T-helper 1 cell (primary cell): ENCODE results near the gene SLC29A2.
A peak's percentile ranks its signal among the peaks of the same experiment; 100 is the strongest.
"Not testable (repeated sequence)": the region's sequence is repeated elsewhere in the genome, so short reads cannot be mapped to it uniquely, and the experiment has no call there.

Experiments
- DNase-seq, 5 donors: peaks; one replicate each; pipeline ENCODE4 v3.0.0-alpha.2; 2012 to 2020

Gene SLC29A2

DNA sequence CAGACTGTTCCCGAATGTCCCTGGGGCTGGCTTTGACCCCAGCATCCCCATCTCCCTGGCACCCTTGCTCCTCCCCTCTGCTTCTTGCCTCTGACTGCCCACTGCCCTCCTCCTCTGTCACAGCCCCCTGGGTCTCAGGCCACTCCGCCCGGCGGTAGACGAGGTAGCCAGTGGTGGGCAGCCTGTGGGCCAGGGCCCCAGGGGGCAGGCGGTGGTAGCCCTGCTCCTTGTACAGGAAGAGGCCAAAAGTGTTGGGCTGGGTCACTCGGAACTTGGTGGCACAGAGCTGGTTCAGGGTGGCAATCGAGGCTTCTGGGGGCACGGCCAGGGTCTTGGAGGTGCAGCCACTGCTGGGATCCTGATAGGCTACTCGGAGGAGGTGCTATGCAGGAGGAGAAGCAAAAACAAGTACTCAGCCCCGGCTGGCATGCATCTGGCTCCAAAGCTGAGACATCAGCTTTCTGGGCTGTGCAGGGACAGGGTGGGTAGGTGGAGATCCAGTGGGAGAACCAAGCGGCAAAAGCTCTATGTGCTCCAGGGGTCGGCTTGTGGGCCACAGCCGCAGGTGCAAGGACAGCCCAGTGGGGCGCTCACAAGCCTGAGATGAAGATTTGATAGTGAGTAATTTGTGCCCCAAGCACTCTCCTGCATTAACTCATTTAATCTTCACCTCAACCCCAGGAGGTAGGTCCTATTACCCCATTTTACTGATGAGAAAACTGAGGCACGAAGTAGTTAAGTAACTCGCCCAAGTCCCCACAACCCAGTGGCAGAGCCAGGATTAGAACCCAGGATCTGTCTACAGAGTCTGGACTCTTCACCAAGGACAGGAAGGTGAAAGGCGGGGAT lies 39.0 kb downstream of the SLC29A2 start:
- no peak for DNase-seq

- no peak for DNase-seq
Observed at GRCh38 chr11:66331542-66332370, 39.8 kb downstream of the SLC29A2 start.

DNA sequence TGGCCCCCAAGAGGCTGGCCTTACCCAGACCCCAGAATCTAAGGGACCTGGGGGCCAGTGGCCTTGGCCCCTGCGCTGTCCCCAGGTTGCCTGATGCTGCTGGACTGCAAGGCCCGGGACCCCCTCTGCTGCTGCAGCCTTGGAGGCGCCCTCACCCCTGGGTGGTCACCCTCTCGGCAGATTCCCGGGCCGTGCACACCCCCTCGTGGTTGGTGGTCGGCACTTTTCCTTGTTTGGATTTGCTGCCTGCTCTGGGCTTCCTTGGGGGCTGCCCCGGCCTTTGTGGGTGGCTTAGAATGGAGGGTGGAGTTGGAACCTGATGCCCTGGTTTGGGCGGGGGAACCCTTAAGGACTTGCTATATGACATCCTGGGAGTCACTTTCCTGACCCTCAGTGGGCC lies 40.6 kb downstream of the SLC29A2 start:
- DNase-seq = no peak

GRCh38 chr11:66329165-66329673 lies 42.3 kb downstream of the SLC29A2 start:
- DNase-seq = no peak

DNA sequence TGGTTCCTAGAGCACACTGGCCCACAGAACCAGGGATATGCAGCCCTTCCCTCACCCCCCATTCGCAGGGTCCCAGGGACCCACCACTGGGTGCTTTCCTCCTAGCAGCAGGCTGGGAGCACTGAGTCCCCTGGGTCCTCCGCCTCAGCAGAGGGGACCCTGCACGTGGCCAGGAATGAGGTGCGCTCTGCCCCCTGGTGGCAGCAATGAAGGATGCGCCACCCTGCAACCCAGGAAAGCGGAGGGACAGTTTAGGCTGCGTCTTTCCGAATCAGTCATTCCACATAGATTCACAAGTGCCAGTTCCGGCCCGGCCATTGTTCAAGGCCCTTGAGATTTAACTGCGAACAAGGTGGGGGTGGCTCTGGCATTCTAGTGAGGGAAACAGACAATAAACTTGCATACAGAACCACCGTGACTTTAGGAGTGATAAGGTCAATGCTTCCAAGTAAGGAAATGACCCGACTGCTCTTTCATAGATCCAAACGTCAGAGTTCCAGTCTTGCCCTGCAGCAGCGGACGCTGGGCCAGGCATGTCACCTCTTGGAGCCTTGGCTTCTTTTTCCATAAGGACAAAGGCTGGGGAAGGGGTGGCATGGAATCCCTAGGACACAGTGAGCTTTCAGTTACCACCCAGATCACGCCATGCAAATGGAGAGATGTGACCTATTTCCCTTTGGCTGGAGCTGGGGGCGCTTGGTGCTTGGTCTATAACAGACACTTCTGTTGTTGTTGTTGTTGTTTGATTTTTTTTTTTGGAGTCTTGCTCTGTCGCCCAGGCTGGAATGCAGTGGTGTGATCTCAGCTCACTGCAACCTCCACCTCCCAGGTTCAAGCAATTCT lies 43.0 kb downstream of the SLC29A2 start:
- peak; percentile 51 to 79 (median 71) for DNase-seq

GRCh38 chr11:66328031-66328301 lies 43.6 kb downstream of the SLC29A2 start:
- peak in 1 of 5 donors; percentile 40 for DNase-seq

- DNase-seq = no peak
Observed at GRCh38 chr11:66327171-66328030, 44.2 kb downstream of the SLC29A2 start.

DNA sequence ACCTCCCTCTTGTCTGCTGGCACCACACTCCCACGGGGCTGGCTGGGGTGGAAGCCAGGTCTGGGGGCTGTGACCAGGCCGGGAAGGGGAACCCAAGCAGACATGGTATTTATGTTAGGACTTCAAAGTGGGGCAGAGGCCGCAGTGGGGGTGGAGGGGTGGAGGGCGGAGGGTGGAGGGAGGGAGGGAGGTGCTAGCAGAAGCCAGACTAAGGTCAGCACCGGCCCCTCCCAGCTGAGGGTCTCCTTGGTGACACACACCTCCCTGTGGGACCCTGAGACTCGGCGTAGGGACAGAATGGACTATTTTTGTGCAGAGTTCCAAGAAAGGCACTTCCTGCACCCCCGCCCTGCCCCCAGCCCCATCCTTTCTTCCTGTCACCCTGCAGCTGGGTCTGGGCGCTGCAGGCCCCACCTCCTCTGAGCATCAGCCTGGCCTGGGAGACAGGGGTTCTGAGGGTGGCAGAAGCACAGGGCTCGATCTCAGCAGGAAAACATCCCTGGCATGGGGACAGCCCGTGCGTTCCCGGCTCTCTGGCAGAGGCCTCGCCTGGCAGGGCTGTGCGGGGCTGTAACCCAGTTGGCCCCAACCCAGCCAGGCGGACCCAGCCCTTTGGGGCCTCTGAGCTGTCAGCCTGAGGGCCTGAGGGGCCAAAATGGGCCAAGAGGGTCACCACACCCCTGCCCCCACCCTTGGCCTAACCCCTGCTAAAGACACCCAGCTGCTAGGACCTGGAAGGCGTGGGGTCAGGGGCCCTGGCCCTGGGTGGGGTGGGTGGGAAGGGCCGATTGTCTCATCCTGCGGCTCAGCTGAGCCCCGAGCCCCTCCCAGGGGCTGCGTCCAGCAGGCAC lies 45.1 kb downstream of the SLC29A2 start:
- DNase-seq = peak in 1 of 5 donors; percentile 63

DNA sequence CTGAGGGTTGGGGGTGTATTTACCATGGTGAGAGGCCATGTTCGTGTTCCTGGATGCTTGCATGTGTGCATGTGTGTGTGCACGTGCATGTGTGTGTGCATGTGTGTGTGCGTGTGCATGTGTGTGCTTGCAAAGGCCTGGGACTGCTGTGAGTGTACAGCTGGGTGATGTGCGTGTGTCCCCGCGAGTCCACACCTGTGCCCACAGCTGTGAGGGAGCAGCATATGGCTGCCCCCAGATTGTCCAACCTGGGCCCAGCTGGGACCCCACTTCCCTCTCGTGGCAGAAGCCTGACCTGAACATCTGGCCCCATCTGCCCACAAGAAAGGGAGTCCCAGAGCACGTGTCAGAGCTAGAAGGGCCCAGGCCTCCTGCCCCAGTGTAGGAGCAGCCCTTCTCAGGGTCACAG lies 46.3 kb downstream of the SLC29A2 start:
- no peak for DNase-seq

DNA sequence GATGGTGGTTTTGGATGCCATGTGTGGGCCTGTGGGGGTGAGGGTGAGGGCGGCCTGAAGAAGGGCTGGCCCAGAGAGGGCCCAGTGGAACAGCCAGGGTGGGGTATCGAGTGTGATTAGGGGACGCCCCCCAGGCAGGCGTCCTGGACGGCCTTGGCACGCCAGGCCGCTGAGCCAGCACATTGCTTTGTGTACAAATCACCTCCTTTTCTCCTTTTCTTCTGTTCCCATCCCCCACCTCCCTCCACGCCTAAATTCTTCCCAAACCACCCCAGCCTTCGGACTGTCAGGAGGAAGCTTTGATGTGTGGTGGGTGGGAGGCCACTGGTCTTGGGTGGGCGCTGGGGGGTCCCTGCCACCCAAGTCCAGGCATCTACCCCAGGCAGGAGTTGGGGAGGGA lies 46.9 kb downstream of the SLC29A2 start:
- no peak for DNase-seq

- no peak for DNase-seq
Observed at GRCh38 chr11:66323684-66324083, 47.9 kb downstream of the SLC29A2 start.

GRCh38 chr11:66322732-66323427 lies 48.7 kb downstream of the SLC29A2 start:
- no peak for DNase-seq

DNA sequence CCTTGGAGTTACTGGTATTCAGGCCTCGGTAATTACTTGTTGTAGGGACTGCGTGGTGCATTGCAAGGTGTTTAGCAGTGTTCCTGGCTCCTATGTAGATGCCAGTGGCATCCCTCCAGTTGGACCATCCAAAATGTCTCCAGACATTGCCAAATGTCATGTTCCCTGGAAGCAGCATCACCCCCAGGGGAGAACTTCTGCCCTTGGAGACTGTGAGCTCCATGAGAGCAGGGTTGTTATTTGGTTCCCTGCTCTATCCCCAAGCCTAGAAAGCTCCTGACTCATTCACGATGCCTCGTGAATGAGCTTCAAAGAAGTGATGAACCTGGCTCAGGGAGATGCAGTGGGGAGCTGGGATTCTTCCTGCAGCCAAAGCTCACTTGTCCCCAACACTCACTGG lies 50.0 kb downstream of the SLC29A2 start:
- no peak for DNase-seq

GRCh38 chr11:66320748-66321147 lies 50.8 kb downstream of the SLC29A2 start:
- DNase-seq = not testable (repeated sequence)

GRCh38 chr11:66320289-66320688 lies 51.3 kb downstream of the SLC29A2 start:
- DNase-seq = not testable (repeated sequence)

DNA sequence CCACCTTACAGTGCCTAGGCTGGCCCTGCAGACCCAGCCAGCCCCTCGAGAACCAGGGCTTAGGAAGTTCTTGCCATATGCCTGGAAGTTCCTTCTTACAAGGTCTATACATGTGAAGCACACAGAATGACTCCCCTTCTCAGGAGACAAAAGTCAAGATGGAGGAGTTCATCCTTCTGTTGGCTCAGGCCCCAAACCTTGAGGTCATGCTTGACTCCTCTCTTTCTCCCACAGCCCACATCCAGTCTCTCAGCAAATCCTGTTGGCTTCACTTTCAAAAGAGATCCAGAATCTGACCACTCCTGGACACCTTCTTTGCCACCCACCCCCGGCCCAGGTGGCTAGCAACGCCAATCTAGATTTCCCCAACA lies 53.0 kb downstream of the SLC29A2 start:
- DNase-seq = no peak

DNA sequence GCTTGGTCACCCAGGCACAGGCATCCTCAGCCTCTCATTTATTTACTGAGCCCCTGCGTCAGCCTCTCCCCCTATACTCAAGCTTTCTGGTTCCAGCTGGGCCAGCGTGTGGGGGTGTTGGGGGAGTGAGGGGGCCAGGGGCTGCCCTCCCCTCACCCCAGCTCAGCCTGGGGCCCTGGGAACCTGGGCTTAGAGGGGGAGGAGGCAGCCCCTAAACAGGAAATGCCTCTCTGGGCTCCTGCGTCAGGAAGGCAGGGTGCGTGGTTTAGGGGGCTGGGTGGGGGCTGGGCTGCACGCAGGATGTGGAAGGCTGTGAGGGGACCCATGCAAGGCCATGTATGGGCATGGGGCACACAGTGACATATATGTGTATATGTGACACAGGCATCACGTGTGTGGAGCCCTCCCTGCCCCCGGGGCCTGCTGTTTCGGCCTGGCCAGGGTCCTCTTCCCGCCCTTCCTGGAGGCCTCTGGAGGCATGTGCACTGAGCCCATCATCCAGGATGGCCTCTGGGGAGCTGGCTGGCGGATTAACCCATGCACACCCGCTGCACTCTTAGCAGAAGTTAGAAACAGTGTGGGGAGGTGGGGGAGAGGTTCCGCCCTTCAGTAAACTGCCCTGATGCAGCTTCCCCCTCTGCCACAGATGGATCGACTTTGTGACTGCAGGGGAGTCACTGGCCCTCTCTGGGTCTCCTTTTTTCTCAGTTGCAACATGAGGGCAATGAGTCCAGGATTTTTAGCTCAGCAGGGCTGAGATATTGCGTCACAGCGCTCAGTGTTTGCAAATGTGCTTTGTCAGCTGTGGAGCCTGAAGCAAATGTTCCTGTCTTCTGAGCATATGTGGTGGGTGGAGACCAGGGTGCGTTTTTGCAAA lies 53.6 kb downstream of the SLC29A2 start:
- peak in 2 of 5 donors; percentile 35 to 54 for DNase-seq

- DNase-seq = no peak
Observed at GRCh38 chr11:66317322-66317722, 54.2 kb downstream of the SLC29A2 start.

DNA sequence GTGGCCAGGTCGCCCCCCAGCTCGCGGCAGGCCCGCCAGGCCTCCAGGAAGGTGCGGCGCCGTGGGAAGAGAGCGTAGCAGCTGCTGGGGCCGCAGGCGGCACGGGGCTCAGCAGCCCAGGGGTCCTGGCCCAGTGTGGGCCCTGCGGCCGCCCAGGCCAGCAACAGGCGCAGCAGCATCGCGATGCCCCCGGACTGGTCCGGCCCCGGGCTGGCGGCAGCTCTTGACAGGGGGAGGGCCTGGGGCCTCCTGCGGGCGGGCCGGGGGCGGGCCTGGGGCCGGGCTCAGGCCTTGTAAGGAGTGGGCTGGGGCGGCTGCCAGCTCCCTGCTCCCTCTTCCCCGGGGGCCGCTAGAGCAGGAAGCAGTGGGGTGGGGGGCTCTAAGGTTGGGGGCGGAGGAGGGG lies 54.7 kb downstream of the SLC29A2 start, which contains the start of gene CD248:
Gene CD248 (minus strand): TSS at position 196 of the 403 bp plus-strand sequence. CDS start 17 bp downstream, at position 179.
- no peak for DNase-seq
